Measurements from ENCODE around the gene C2CD3.
"Not testable (repeated sequence)": the region's sequence is repeated elsewhere in the genome, so short reads cannot be mapped to it uniquely, and the experiment has no call there.

The C2CD3 gene

DNA sequence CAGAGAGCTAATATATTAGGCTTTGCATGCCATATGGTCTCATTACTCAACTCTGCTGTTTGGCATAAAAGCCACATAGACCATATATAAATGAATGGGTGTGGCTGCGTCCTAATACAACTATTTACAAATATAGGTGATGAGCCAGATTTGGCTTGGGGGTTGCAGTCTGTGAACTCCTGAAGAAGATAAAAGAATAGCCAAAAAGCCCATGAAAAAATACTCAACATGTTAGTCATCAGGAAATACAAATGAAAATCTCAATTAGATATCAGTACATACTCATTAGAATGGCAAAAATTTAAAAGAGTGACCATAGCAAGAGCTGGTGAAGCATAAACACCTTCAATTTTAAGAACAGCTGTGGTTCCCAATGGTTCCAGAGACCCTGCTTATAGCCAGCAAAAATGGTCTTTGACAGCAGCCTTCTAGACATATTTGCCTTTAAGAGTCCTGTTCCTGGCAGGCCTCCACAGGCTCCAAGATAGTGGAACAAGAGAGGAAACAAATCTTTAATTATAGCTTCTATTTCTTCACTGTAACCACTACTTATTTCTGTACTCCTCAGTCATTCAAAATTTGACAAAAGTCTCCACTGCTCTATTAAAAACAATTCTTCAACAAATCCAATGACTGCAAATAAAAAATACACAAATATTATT lies 16.1 kb downstream of the C2CD3 start:
- DNase-seq, result no peak

DNA sequence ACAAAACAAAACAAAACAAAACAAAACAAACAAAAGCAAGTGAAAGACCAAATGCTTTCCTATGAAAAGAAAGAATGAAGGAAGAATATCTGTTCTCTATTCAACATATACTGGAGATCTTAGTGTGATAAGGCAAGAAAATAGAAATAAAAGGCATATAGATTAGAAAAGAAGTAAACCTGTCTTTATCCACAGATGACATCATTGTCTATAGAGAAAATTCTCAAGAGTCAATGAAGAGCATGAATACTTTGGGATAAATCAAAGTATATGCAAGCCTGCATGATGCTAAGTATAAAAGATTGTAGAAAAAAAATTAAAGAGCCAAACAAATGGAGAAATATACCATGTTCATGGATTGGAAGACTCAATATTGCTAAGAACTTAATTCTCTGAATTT lies 17.6 kb downstream of the C2CD3 start:
- no peak for DNase-seq

DNA sequence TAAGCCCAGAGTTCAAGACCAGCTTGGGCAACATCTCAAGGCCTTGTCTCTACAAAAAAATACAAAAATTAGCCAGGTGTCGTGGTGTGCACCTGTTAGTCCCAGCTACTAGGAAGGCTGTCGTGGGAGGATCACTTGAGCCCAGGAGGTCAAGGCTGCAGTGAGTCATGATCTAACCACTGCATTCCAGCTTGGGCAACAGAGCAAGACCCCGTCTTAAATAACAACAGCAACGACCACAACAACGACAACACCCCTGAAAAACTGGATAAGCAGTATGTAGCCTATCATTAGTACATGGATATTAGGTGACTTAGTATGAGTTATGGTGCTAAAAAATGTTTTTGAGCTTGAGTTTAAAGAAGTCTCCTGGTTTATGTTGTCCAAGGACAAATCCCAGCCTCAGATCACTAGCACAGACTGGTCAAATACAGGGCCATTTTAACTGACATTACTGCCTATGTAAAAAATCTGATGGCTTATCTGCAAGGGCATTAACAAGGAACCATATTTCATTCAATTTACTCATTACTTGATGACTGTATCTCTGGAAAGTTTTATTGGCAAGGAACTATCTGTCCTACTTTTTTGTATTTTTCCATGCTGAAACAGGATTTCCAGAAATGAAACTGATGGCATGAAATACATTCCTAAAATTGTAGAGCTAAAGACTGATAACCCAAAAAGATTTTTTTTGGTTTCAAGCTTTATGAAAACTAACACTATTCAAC lies 23.4 kb downstream of the C2CD3 start:
- DNase-seq, result no peak

GRCh38 chr11:74144592-74144991 lies 26.2 kb downstream of the C2CD3 start:
- no peak for DNase-seq

- DNase-seq, result no peak
Observed at GRCh38 chr11:74142624-74143023, 28.2 kb downstream of the C2CD3 start.

DNA sequence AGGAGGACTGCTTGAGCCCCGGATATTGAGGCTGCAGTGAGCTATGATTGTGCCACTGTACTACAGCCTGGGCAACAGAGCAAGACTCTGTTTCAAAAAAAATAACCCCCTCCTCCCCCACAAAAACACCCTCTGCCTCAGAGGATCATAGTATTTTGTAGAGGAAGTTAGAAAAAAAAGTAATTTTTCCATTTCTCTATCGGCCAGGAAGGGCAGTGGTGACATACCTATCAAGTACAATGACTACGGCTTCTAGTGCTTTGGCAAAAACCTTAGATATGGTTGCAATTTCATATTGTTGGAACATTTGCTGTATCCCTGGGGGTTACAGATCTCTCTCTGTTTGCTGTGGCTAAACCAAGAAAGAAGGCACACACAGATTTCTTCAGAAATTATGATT lies 28.9 kb downstream of the C2CD3 start:
- DNase-seq, result no peak

DNA sequence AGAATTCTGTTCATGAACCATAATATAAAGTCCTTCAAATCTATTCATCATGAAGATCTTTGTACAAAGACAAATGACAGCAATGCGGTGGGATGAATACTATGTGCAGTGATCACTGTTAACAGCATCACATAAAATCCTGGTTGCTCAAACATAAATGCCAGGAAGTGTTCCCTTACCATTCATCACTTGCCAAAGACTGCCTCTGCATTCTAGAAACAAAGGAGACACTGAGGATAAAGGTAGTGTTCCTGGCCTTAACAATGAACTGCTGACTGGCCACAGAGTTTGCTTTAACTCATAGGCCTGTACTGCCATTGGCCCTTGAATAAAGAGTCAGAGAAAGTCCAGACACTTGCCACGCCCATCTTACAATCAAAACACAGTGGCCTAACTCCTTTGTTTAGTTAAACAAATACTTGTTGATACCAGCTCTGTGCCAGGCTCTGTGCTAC lies 29.5 kb downstream of the C2CD3 start:
- DNase-seq, result no peak

DNA sequence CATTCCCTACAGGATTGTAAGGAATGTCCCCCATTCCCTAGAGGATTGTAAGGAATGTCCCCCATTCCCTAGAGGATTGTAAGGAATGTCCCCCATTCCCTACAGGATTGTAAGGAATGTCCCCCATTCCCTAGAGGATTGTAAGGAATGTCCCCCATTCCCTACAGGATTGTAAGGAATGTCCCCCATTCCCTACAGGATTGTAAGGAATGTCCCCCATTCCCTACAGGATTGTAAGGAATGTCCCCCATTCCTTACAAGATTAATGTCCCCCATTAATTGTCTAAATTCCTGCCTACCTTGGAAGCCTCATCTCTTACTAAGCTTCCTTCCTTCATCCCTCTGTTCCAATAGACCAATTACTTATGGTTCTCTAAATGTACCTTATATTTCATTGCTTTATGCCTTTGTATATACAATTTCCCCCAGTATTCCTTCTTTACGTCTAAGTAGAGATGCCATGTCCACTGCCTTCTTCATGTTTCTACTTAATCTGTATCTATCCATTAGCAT lies 30.8 kb downstream of the C2CD3 start:
- DNase-seq, result not testable (repeated sequence)

- DNase-seq, result no peak
Observed at GRCh38 chr11:74139151-74139918, 31.5 kb downstream of the C2CD3 start.

- no peak for DNase-seq
Observed at GRCh38 chr11:74138572-74138971, 32.2 kb downstream of the C2CD3 start.

DNA sequence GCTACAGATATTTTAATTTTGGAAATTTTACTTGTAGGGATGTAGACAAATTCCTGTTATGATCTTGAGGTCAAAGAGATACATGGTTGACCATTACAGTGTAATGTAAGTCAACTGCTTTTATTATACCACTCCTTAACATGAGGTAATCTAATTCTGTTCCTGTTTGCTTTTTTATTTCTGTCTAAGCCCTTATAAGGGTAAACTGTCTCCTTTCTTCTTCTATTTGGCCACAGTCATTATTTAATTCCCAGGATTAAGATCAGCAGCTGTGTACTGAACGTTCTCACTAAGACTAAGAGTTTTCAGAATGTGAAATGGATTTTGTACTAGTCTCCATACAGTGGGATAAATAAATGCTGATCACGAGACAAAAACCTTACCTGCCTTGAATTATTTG lies 32.8 kb downstream of the C2CD3 start:
- no peak for DNase-seq

DNA sequence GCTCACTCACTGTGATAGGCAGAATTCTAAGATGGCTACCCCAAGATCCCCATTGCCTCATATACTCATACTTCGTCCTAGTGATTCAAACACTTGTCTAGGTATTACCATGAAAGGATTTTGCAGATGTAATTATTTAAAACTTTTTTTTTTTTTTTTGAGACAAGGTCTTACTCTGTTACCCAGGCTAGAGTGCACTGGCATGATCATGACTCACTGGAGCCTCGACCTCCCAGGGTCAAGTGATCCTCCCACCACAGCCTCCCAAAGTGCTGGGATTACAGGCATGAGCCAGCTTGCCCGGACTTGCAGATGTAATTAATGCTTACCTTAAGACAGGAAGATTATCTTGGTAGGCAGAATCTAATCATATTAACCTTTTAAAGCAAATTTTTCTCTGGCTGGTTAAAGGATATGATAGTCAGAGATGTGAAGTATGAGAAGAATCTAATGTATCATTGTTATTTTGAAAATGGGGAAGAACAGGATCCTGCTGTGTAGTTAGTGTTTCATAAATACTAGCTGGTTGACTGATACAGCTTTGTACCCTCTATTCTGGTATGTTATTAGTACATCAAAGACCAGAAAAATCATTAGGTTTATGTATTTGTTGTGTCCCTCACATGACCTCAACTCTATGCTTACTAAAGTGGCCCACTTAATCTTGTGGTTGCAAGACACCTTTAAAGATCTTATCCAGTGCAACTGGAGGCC lies 35.5 kb downstream of the C2CD3 start:
- no peak for DNase-seq

- no peak for DNase-seq
Observed at GRCh38 chr11:74134661-74135060, 36.1 kb downstream of the C2CD3 start.

DNA sequence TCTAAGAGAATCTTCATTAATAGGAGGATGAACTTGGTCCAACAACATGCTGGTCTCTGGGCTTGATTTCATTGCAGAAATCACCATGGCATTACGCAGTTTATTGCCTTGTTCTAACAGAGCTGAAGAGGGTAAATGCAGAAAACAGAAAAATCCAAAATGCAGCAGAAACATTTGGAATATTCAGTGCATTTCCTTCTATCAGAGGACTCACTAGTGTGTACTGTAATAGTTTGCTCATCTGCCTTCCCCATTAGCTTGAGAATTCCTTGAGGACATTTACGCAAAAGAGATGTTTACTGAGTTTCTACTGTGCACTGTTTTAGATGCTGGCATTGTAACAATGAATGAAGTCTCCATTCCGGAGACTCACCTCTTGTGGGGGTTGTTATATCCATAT lies 37.4 kb downstream of the C2CD3 start:
- DNase-seq, result no peak

- no peak for DNase-seq
Observed at GRCh38 chr11:74132833-74133232, 38.0 kb downstream of the C2CD3 start.

DNA sequence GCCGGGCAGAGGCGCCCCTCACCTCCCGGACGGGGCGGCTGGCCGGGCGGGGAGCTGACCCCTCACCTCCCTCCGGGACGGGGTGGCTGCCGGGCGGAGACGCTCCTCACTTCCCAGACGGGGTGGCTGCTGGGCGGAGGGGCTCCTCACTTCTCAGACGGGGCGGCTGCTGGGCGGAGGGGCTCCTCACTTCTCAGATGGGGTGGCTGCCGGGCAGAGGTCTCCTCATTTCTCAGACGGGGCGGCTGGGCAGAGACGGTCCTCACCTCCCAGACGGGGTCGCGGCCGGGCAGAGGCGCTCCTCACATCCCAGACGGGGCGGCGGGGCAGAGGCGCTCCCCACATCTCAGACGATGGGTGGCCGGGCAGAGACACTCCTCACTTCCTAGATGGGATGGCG lies 41.7 kb downstream of the C2CD3 start:
- not testable (repeated sequence) for DNase-seq

DNA sequence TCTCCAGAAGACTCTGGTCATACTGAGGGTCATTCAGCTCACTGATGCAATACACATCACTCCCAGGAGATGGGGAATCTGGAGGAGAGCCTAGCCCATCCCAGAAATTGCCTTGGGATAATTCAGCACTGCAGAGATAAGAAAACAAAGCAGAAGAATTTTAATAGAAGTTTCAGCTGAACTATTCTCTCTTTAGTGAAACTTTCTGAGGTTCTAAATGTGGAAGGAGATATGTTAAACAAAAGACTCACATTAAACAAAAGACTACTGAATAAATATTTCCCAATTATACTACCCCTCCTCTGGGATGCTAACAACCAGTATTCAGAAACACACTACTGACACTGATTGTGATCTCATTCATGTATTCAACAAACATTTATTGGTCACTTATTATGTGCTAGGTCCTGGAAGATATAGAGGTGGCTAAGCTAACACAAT lies 47.8 kb downstream of the C2CD3 start:
- no peak for DNase-seq

GRCh38 chr11:74121804-74122203 lies 49.0 kb downstream of the C2CD3 start:
- no peak for DNase-seq

- not testable (repeated sequence) for DNase-seq
Observed at GRCh38 chr11:74120260-74121035, 50.4 kb downstream of the C2CD3 start.

- no peak for DNase-seq
Observed at GRCh38 chr11:74116719-74117118, 54.1 kb downstream of the C2CD3 start.

GRCh38 chr11:74112877-74113276 lies 57.9 kb downstream of the C2CD3 start:
- no peak for DNase-seq

- no peak for DNase-seq
Observed at GRCh38 chr11:74106124-74106523, 64.7 kb downstream of the C2CD3 start.

Measured in GF-D8 (cell line).